ENCODE data around the gene POU2AF1. TPM values are rescaled to one million over a fixed set of nuclear protein-coding genes. Genes with fewer than 3 reads are reported as not detected.

The POU2AF1 gene
- total and polyA plus RNA-seq, 2 of the 8 experiments (the other 6 are each of a cell fraction or from before 2014, with no cell fraction given) = not detected

GRCh38 chr11:111335549-111335948 is 43.5 kb downstream of the POU2AF1 start (continued):
- TF ChIP-seq, protein P1, sequence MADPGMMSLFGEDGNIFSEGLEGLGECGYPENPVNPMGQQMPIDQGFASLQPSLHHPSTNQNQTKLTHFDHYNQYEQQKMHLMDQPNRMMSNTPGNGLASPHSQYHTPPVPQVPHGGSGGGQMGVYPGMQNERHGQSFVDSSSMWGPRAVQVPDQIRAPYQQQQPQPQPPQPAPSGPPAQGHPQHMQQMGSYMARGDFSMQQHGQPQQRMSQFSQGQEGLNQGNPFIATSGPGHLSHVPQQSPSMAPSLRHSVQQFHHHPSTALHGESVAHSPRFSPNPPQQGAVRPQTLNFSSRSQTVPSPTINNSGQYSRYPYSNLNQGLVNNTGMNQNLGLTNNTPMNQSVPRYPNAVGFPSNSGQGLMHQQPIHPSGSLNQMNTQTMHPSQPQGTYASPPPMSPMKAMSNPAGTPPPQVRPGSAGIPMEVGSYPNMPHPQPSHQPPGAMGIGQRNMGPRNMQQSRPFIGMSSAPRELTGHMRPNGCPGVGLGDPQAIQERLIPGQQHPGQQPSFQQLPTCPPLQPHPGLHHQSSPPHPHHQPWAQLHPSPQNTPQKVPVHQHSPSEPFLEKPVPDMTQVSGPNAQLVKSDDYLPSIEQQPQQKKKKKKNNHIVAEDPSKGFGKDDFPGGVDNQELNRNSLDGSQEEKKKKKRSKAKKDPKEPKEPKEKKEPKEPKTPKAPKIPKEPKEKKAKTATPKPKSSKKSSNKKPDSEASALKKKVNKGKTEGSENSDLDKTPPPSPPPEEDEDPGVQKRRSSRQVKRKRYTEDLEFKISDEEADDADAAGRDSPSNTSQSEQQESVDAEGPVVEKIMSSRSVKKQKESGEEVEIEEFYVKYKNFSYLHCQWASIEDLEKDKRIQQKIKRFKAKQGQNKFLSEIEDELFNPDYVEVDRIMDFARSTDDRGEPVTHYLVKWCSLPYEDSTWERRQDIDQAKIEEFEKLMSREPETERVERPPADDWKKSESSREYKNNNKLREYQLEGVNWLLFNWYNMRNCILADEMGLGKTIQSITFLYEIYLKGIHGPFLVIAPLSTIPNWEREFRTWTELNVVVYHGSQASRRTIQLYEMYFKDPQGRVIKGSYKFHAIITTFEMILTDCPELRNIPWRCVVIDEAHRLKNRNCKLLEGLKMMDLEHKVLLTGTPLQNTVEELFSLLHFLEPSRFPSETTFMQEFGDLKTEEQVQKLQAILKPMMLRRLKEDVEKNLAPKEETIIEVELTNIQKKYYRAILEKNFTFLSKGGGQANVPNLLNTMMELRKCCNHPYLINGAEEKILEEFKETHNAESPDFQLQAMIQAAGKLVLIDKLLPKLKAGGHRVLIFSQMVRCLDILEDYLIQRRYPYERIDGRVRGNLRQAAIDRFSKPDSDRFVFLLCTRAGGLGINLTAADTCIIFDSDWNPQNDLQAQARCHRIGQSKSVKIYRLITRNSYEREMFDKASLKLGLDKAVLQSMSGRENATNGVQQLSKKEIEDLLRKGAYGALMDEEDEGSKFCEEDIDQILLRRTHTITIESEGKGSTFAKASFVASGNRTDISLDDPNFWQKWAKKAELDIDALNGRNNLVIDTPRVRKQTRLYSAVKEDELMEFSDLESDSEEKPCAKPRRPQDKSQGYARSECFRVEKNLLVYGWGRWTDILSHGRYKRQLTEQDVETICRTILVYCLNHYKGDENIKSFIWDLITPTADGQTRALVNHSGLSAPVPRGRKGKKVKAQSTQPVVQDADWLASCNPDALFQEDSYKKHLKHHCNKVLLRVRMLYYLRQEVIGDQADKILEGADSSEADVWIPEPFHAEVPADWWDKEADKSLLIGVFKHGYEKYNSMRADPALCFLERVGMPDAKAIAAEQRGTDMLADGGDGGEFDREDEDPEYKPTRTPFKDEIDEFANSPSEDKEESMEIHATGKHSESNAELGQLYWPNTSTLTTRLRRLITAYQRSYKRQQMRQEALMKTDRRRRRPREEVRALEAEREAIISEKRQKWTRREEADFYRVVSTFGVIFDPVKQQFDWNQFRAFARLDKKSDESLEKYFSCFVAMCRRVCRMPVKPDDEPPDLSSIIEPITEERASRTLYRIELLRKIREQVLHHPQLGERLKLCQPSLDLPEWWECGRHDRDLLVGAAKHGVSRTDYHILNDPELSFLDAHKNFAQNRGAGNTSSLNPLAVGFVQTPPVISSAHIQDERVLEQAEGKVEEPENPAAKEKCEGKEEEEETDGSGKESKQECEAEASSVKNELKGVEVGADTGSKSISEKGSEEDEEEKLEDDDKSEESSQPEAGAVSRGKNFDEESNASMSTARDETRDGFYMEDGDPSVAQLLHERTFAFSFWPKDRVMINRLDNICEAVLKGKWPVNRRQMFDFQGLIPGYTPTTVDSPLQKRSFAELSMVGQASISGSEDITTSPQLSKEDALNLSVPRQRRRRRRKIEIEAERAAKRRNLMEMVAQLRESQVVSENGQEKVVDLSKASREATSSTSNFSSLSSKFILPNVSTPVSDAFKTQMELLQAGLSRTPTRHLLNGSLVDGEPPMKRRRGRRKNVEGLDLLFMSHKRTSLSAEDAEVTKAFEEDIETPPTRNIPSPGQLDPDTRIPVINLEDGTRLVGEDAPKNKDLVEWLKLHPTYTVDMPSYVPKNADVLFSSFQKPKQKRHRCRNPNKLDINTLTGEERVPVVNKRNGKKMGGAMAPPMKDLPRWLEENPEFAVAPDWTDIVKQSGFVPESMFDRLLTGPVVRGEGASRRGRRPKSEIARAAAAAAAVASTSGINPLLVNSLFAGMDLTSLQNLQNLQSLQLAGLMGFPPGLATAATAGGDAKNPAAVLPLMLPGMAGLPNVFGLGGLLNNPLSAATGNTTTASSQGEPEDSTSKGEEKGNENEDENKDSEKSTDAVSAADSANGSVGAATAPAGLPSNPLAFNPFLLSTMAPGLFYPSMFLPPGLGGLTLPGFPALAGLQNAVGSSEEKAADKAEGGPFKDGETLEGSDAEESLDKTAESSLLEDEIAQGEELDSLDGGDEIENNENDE (IDR thresholded peaks at IDR 0.05; ENCODE audit: insufficient replicate concordance, low read length) = no peak
- no peak for TF ChIP-seq ZNF274 (IDR thresholded peaks at IDR 0.05; ENCODE audit: borderline replicate concordance, extremely low read depth, low read length)
- no peak for TF ChIP-seq TAF7 (optimal IDR thresholded peaks at IDR 0.05; ENCODE audit: borderline replicate concordance, low read depth, low read length)
- TF ChIP-seq EGR1 (IDR thresholded peaks at IDR 0.05; ENCODE audit: borderline replicate concordance, low read depth, low read length) = no peak
- TF ChIP-seq CHD1 (IDR thresholded peaks at IDR 0.05; ENCODE audit: low read depth, low read length) = no peak
- TF ChIP-seq KDM1A (IDR thresholded peaks at IDR 0.05; ENCODE audit: borderline replicate concordance, low read length) = no peak
- TF ChIP-seq TAF1 (IDR thresholded peaks at IDR 0.05; ENCODE audit: low read depth, low read length) = no peak

All from H1 (cell line).